Suprapubic skin (tissue), 4 donors: ENCODE data around the gene ANKS1A.

Experiments
- CTCF ChIP-seq, 2 donors: fragments of 200-600 bp in 1 of 2; fragments of 450-650 bp in 1 of 2; sonication (generic) in 1 of 2; IDR thresholded peaks; one replicate each; pipeline ENCODE4 v1.5.1; 2016 to 2019; ENCODE audit warnings: antibody characterized with exemption in 2 of 2, mild to moderate bottlenecking in 1 of 2, moderate library complexity in 1 of 2
- EP300 ChIP-seq: sonication (generic); formaldehyde crosslinking; IDR thresholded peaks from one replicate; pipeline ENCODE4 v1.6.1; 2017; ENCODE audit warnings: antibody characterized with exemption
- POLR2A ChIP-seq, 2 donors: fragments of 450-650 bp; IDR thresholded peaks; one replicate each; pipeline ENCODE4 v1.6.1; 2017; ENCODE audit warnings: antibody characterized with exemption in 2 of 2, mild to moderate bottlenecking in 2 of 2, moderate library complexity in 2 of 2
- POLR2AphosphoS5 ChIP-seq, 3 donors: sonication (generic); formaldehyde crosslinking; IDR thresholded peaks; one replicate each; pipeline ENCODE4 v1.6.1; 2017; ENCODE audit warnings: antibody characterized with exemption in 3 of 3

- TF ChIP-seq CTCF (IDR thresholded peaks at IDR 0.05), result no peak
- TF ChIP-seq POLR2AphosphoS5 (IDR thresholded peaks at IDR 0.05), result no peak
- TF ChIP-seq POLR2A (IDR thresholded peaks at IDR 0.05), result no peak
- no peak for TF ChIP-seq EP300
Observed at GRCh38 chr6:35078226-35078850, 189.3 kb downstream of the ANKS1A start.
